Suprapubic skin (tissue), 4 donors: ENCODE measurements around the gene NLGN4X.

Experiments used
- CTCF ChIP-seq, 2 donors: fragments of 200-600 bp in 1 of 2; fragments of 450-650 bp in 1 of 2; sonication (generic) in 1 of 2; IDR thresholded peaks; one replicate each; pipeline ENCODE4 v1.5.1; 2016 to 2019; ENCODE audit warnings: antibody characterized with exemption in 2 of 2, mild to moderate bottlenecking in 1 of 2, moderate library complexity in 1 of 2
- EP300 ChIP-seq: sonication (generic); formaldehyde crosslinking; IDR thresholded peaks from one replicate; pipeline ENCODE4 v1.6.1; 2017; ENCODE audit warnings: antibody characterized with exemption
- POLR2A ChIP-seq, 2 donors: fragments of 450-650 bp; IDR thresholded peaks; one replicate each; pipeline ENCODE4 v1.6.1; 2017; ENCODE audit warnings: antibody characterized with exemption in 2 of 2, mild to moderate bottlenecking in 2 of 2, moderate library complexity in 2 of 2
- POLR2AphosphoS5 ChIP-seq, 3 donors: sonication (generic); formaldehyde crosslinking; IDR thresholded peaks; one replicate each; pipeline ENCODE4 v1.6.1; 2017; ENCODE audit warnings: antibody characterized with exemption in 3 of 3

- TF ChIP-seq POLR2A (IDR thresholded peaks at IDR 0.05) (no peak), CTCF (IDR thresholded peaks at IDR 0.05) (no peak), POLR2AphosphoS5 (IDR thresholded peaks at IDR 0.05) (no peak), EP300 (no peak)
Observed at GRCh38 chrX:5971300-5971699, 257.4 kb downstream of the NLGN4X start.
